Renal cortex interstitium (tissue), 11 donors: Measurements from ENCODE around the gene RAI1. TPM values are rescaled to one million over a fixed set of nuclear protein-coding genes. Genes with fewer than 3 reads are reported as not detected.

ENCODE experiments used
- DNase-seq, 11 donors: peaks; one replicate each; pipeline ENCODE4 v3.0.0-alpha.2; 2013; ENCODE audit warnings: low read depth in 9 of 11, low spot score in 4 of 11; ENCODE audit errors: extremely low read depth in 1 of 11
- polyA plus RNA-seq, 3 donors: library from polyadenylated mRNA; unstranded; fragments of 120-200 nt; gene quantifications; one replicate each; pipeline ENCODE4 v1.2.1, GENCODE V29; 2013; ENCODE audit not compliant: insufficient read length in 3 of 3

Gene RAI1
- polyA plus RNA-seq, 3 donors, result 20.1 to 41.1 (median 31.1) TPM

DNA sequence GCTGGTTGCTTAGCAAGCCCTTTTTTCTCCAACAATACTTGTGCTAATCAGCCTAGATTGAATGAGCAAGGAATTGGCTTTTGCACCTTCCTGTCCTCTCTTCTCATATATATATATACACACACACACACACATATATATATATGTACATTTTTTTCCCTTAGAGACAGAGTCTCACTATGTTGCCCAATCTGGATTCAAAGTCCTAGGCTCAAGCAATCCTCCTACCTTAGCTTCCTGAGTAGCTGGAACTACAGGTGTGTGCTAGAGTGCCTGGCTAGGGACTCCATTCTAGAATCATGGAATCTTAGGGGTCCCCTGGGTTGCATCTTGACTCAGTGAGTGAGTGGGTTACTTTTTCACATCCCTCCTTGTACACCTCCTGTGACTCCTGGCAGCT lies 27.0 kb downstream of the RAI1 start:
- no peak for DNase-seq

DNA sequence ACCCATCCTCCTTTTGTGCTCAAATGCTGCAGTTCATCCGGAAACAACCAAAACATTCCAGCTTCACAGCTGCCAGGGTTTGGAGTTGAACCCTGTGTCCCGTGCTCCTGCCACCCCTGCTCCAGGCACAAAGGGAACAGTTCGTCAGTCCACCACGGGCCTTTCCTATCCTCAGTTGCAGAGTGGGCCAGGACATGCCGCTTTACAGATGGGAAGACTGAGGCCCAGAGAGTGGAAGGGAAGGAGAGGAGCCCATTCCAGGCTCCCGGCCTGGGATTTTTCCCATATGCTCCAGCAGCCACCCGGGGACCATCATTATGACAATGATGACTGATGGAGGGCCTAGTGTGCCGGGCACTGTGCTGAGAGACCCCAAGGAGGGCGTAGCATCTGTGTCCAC lies 27.6 kb downstream of the RAI1 start:
- no peak for DNase-seq

- no peak for DNase-seq
These were observed 28.6 kb downstream of the RAI1 start for GRCh38 chr17:17709815-17710321.

- DNase-seq, result no peak
These were observed 29.1 kb downstream of the RAI1 start for GRCh38 chr17:17710355-17710727.

DNA sequence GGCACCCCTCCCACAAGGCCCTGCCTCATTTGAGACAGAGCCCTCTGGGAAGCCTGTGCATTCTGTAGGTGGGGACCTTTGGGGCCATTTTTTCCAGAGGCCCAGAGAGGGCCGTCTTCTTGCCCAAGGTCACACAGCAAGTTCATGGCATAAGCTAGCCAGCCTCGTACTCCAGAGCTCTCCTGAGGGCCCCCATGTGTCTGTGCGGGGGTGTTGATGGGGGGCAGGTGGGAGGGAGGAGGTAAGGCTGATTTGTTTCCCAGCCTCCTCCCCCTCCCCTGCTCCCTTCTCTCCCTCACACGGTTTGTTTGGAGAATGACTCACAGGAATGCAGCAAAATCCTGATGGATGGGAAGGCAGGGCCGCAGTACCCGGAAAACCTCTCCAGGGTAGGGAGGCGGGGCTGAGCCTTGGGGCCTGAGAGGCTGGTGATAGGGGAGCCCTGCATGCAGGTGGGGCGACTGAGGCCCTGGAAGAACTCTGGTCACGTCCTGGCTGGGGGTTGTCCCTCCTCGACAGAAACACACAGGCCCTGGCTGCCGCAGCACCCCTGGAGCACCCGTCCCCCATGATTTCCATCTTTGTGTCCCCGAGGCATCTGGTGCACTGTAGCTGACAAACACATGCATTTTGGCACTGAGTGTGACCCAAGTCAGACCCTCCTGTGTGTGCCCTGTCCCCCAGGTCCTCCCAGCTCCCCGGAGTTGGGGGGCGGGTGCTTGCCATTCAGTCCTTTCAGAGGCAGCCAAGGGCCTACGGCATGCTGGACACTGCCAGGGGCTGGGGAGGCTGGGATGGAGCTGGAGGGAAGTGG lies 29.7 kb downstream of the RAI1 start:
- DNase-seq, result peak in 5 of 11 donors; percentile 67 to 83 (median 82)

- DNase-seq, result no peak
These were observed 30.4 kb downstream of the RAI1 start for GRCh38 chr17:17711641-17712162.

DNA sequence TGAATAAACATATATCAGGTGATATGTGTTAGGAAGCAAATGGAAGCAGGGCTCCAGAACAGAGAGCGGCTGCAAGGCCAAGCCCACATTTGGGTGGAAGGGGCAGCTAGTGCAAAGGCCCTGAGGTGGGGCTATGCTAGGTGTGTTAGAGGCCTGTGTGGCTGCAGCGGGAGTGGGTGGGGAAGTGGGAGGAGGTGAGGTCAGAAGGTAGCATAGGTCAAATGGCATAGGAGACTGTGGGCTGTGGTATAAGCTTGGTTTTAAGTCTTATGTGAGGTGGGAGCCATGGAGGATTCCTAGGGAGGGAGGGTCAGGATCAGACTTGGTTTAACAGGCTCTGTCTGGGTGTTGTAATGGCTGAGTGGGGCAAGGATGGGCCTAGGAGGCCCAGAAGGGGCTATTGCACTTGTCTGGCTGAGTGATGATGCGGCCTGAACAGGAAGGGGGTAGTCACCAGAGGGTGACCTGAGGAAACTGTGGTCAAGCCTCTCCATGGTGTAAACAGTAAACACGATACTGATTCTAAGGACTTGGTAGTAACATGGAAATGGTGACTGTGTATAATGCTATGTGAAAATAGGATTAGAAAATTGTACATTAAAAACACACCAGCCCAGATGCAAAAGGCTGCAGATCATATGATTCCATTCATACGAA lies 31.1 kb downstream of the RAI1 start:
- DNase-seq, result no peak

GRCh38 chr17:17713839-17714238 lies 32.6 kb downstream of the RAI1 start:
- DNase-seq, result no peak

DNA sequence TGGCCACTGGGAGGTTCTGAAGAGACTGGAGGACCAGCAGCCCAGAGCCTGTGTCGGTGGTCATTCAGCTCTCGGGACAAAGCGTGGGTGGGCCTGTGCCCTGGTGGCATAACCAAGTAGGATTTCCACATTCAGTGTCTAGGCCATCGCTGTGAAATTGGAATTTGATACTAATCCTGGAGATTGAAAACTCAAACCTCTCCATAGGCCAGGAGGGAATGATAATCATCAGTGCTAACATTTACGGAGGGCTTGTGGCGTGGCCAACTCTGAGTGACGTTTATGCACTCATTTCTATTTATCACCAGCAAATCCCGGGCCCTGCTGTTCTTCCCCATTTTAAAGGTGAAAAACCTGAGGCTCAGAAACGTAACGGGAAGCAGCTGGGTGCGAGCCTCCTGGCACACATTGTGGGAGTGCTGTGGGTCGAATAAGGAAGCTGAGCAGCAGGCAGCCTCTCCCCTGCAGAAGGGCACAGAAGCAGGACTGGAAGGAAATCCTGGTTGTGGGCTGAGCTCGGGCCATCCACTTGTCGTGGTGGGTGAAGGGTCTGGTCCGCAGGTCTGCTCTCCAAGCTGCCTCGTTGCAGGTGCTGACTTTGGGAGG lies 33.1 kb downstream of the RAI1 start:
- no peak for DNase-seq

DNA sequence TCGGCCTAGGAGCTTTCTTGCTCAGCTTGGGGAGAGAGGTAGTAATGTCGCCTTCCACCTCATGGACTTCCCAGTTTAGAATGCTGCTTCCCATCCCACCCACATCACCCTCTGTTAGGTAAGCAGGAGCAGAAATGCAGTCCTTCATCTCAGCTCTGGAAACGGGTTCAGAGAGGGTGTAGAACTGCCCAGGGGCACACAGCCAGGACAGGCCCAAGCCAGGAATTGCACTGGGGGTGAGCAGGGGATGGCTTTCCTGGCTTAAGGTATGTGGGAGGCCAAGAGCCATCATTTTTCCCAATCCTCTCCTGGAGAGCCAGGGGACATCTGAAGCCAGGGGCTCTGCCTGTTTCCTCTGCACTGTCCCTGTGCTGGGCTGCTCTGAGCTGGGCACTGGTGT lies 33.6 kb downstream of the RAI1 start:
- DNase-seq, result no peak

DNA sequence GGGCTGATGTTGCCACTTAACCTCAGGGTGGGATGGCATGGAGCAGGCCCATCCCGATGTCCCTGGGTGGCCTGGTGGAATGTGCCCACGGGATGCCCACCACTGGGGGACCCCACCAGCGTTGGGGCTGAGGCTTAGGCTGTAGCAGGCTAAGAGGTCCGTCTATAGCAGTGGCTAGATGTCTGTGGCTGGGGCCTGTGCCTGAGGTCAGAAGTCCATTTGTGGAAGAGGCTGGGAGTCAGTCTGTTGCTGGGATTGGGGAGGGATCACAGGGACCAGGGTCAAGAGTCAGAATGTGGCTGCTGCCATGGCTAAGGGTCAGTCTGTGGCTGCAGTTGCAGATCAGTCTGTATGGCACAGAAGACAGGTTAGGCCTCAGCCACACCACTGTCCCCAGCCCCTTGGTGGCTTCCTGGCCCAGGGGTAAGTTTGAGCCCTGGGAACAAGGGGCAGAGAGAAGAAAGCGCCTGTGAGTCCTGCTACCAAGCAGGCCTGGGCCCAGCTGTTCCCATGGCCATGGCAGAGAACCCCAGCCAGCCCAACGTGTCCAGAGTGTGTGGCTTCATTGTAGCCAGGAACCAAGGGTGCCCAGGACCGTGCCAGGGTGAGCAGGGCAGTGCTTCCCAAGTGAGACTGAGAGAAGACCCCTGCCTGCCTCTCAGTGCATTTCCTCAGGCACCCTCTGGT lies 35.7 kb downstream of the RAI1 start:
- no peak for DNase-seq

GRCh38 chr17:17718251-17718650 lies 37.0 kb downstream of the RAI1 start:
- no peak for DNase-seq

- no peak for DNase-seq
These were observed 38.1 kb downstream of the RAI1 start for GRCh38 chr17:17719199-17719940.

- no peak for DNase-seq
These were observed 38.8 kb downstream of the RAI1 start for GRCh38 chr17:17719966-17720543.

DNA sequence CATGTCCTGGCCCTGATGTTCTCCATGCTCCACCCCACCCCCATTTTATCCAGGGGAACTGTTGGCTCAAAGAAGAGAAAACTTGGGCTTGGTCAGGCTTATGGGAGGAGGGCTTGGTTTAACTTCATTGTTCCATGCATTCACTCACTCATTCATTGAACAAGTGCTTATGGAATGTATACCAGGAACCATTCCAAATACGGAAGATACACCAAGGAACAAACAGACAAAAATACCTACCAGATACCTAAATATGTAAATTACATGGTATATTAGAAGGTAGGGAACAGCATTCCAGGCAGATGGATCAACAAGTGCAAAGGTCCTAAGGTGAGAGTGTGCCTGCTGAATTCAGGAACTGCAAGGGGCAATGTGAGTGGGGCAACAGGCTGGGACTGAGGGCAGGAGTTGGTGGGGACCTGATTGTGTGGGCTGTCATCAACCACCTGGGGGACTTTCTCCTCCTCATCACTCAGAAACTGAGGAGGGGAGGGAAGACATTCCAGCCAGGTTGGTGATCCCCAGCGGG lies 39.9 kb downstream of the RAI1 start:
- DNase-seq, result no peak

GRCh38 chr17:17722081-17722905 lies 41.0 kb downstream of the RAI1 start:
- DNase-seq, result no peak

GRCh38 chr17:17722906-17723353 lies 41.7 kb downstream of the RAI1 start:
- DNase-seq, result no peak
